Activated T-cell treated with anti-CD3 and anti-CD28 coated beads, Interleukin-2, amount 50 U/mL, for 72 hours (primary cell): Measurements from ENCODE around the gene IL16. TPM values are rescaled to one million over a fixed set of nuclear protein-coding genes. Genes with fewer than 3 reads are reported as not detected.

Experiments used
- ATAC-seq, 2 donors: fragments of 150-1000 bp; cut with Tn5 transposase; replicated peaks in 1 of 2; 2 replicates each; pipeline ENCODE4 v1.10.0; 2021; ENCODE audit warnings: moderate library complexity in 2 of 2, mild to moderate bottlenecking in 1 of 2
- DNase-seq, 2 donors: peaks; one replicate each; pipeline ENCODE4 v3.0.0; 2021 to 2022; ENCODE audit warnings: mixed read lengths in 1 of 2
- H3K27ac Mint-ChIP-seq: one replicate; pipeline ENCODE4 v1.8.0; 2022; ENCODE audit warnings: mild to moderate bottlenecking, moderate library complexity, mixed read lengths
- H3K27me3 Mint-ChIP-seq: one replicate; pipeline ENCODE4 v1.8.0; 2022; ENCODE audit warnings: low read depth, mixed read lengths
- H3K36me3 Mint-ChIP-seq, 2 donors: one replicate each; pipeline ENCODE4 v1.8.0; 2022; ENCODE audit warnings: mixed read lengths in 2 of 2, mild to moderate bottlenecking in 1 of 2; ENCODE audit not compliant: insufficient read depth in 2 of 2
- H3K4me1 Mint-ChIP-seq: one replicate; pipeline ENCODE4 v1.8.0; 2022; ENCODE audit warnings: low read depth, mixed read lengths
- H3K4me3 Mint-ChIP-seq, 2 donors: one replicate each; pipeline ENCODE4 v1.8.0; 2022; ENCODE audit warnings: mild to moderate bottlenecking in 2 of 2, mixed read lengths in 2 of 2, moderate library complexity in 2 of 2
- H3K9me3 Mint-ChIP-seq, 2 donors: one replicate each; pipeline ENCODE4 v1.8.0; 2022; ENCODE audit warnings: mixed read lengths in 2 of 2
- total RNA-seq, 2 donors: library from RNA; stranded (reverse); gene quantifications; one replicate each; pipeline ENCODE4 v1.2.3, GENCODE V29; 2022

IL16 gene
- total RNA-seq, 2 donors from 2014 or later: 50.9 to 63.2 TPM

DNA sequence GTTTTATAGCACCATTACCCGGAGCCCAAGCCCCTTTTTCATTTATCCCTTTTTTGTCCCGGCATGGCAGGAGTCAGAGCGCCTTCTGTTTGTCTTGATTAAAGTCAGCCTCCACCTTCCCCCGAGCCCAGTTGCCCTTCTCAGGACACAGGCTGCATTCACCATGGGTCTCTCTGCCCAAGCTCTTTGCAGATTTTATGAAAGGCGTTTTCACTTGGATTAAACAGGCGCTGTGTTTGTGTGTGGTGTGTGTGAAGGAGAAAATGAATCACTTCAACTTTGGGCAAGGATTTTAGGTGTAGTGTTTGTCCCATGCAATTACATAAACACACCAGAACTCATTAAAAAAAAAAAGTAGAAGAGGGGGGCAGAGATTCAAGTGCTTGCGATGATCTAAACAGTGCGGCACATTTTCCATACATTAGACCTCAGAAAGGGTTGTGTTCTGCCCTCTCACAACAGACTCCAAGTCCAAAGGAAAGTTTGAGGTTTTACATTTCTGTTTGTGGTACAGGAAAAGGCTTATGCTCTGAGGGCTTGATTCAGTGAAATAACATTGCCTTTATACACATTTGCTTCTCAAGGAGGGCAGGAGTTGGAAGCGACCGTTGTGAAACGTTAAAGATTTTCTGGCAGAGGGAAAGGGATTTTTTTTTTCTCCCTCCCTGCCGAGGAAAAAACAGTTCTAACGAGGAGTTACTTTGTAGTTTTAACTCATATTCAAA, 14.5 kb upstream of the IL16 start:
- no peak for ATAC-seq
- no peak overlapping the region for H3K4me3 Mint-ChIP-seq
- H3K36me3 Mint-ChIP-seq: no peaks in the 10 kb centered on the region
- H3K27me3 Mint-ChIP-seq: peaks cover 33% of the 10 kb centered on the region
- H3K27ac Mint-ChIP-seq: no peak overlapping the region
- no peaks in the 10 kb centered on the region for H3K9me3 Mint-ChIP-seq
- peaks cover 22% of the 10 kb centered on the region for H3K4me1 Mint-ChIP-seq
- no peak for DNase-seq

- H3K36me3 Mint-ChIP-seq: no peaks in the 10 kb centered on the region
- H3K4me1 Mint-ChIP-seq: peaks cover 22% of the 10 kb centered on the region
- H3K4me3 Mint-ChIP-seq: no peak overlapping the region
Observed at GRCh38 chr15:81182756-81183438, 13.8 kb upstream of the IL16 start.

DNA sequence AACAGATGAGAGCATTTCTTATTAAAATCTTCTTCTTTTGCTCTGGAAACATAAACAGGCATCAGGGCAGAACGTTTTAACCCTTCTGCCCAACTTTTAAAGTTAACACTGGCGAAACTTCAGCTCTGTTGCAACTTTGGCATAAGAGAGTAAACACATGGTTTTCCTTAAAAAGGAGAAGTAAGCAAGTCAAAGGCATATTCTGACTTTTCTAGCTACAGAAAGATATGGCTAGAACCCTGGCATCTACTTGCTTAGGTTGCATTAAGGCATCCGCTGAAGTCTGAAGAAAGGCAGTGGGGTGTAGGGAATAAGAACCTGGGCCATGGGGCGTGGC, 13.3 kb upstream of the IL16 start:
- Mint-ChIP-seq H3K36me3 (no peaks in the 10 kb centered on the region), H3K27me3 (peaks cover 40% of the 10 kb centered on the region), H3K4me1 (peaks cover 22% of the 10 kb centered on the region), H3K9me3 (no peaks in the 10 kb centered on the region), H3K27ac (no peak overlapping the region), H3K4me3 (no peak overlapping the region)
- DNase-seq: no peak
- no peak for ATAC-seq

More at GRCh38 chr15:81182756-81183438, 13.8 kb upstream of the IL16 start:
- Mint-ChIP-seq H3K27me3 (peaks cover 35% of the 10 kb centered on the region), H3K27ac (no peak overlapping the region), H3K9me3 (no peaks in the 10 kb centered on the region)
- no peak for ATAC-seq
- DNase-seq: no peak

- H3K36me3 Mint-ChIP-seq: no peaks in the 10 kb centered on the region
- DNase-seq: no peak
Observed at GRCh38 chr15:81184188-81184587, 12.5 kb upstream of the IL16 start.

GRCh38 chr15:81185631-81186295, 10.9 kb upstream of the IL16 start:
- Mint-ChIP-seq H3K27ac (no peak overlapping the region), H3K36me3 (no peaks in the 10 kb centered on the region), H3K27me3 (peaks cover 40% of the 10 kb centered on the region), H3K4me3 (no peak overlapping the region), H3K9me3 (no peaks in the 10 kb centered on the region), H3K4me1 (peaks cover 22% of the 10 kb centered on the region)
- DNase-seq (no peak), ATAC-seq (no peak)

More at GRCh38 chr15:81184188-81184587, 12.5 kb upstream of the IL16 start:
- no peak for ATAC-seq
- Mint-ChIP-seq H3K27me3 (peaks cover 40% of the 10 kb centered on the region), H3K9me3 (no peaks in the 10 kb centered on the region), H3K4me1 (peaks cover 22% of the 10 kb centered on the region), H3K27ac (no peak overlapping the region), H3K4me3 (no peak overlapping the region)

GRCh38 chr15:81188354-81188753, 8.3 kb upstream of the IL16 start:
- Mint-ChIP-seq H3K4me1 (peaks cover 10% of the 10 kb centered on the region), H3K36me3 (no peaks in the 10 kb centered on the region), H3K27me3 (peaks cover 29% of the 10 kb centered on the region), H3K4me3 (no peak overlapping the region), H3K9me3 (no peaks in the 10 kb centered on the region), H3K27ac (no peak overlapping the region)
- ATAC-seq: no peak
- no peak for DNase-seq

GRCh38 chr15:81189583-81190283, 6.9 kb upstream of the IL16 start:
- H3K9me3 Mint-ChIP-seq: no peaks in the 10 kb centered on the region
- H3K4me3 Mint-ChIP-seq: no peak overlapping the region
- ATAC-seq (no peak), DNase-seq (no peak)
- peaks cover 19% of the 10 kb centered on the region for H3K27me3 Mint-ChIP-seq
- H3K27ac Mint-ChIP-seq: no peak overlapping the region
- no peaks in the 10 kb centered on the region for H3K36me3 Mint-ChIP-seq
- no peaks in the 10 kb centered on the region for H3K4me1 Mint-ChIP-seq

DNA sequence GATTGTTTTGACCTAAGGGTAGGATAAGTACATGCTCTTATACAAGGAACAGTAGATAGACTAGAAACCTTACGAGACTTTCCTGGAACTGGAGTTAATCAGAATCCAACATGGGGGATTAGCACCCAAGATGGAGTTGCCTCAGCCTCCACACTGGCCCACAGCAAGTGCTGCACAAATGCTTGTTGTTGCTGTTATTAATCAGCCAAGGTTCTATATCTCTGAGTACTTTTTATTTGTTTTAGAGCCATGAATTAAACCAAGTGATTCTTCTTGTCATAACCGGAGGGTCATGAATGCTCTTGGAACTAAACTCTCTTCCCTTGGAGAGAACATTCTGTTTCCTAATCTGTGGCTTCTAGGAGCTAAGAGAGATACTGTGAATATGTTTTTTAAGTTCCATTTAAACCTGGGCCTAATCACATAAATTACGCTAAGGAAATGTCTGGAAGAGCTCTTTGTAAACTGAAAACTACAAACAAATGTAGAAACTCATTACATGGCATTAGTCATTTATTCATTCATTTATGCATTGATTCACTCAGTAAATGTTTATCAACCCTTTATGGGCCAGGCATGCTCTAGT, 5.7 kb upstream of the IL16 start:
- Mint-ChIP-seq H3K27ac (no peak overlapping the region), H3K4me3 (no peak overlapping the region), H3K4me1 (no peaks in the 10 kb centered on the region), H3K27me3 (peaks cover 19% of the 10 kb centered on the region), H3K36me3 (no peaks in the 10 kb centered on the region), H3K9me3 (no peaks in the 10 kb centered on the region)
- ATAC-seq (no peak), DNase-seq (no peak)

- Mint-ChIP-seq H3K4me3 (no peak overlapping the region), H3K27ac (no peak overlapping the region), H3K36me3 (no peaks in the 10 kb centered on the region), H3K4me1 (no peaks in the 10 kb centered on the region), H3K9me3 (no peaks in the 10 kb centered on the region), H3K27me3 (peaks cover 19% of the 10 kb centered on the region)
- ATAC-seq (no peak), DNase-seq (no peak)
Observed at GRCh38 chr15:81191701-81192100, 5.0 kb upstream of the IL16 start.

- H3K4me1 Mint-ChIP-seq: no peaks in the 10 kb centered on the region
- H3K27me3 Mint-ChIP-seq: peaks cover 12% of the 10 kb centered on the region
- no peaks in the 10 kb centered on the region for H3K9me3 Mint-ChIP-seq
- ATAC-seq (no peak), DNase-seq (no peak)
- no peak overlapping the region for H3K4me3 Mint-ChIP-seq
- H3K27ac Mint-ChIP-seq: no peak overlapping the region
- no peaks in the 10 kb centered on the region for H3K36me3 Mint-ChIP-seq
Observed at GRCh38 chr15:81194723-81195122, 2.0 kb upstream of the IL16 start.

GRCh38 chr15:81195339-81195864, 1.3 kb upstream of the IL16 start:
- Mint-ChIP-seq H3K4me1 (no peaks in the 10 kb centered on the region), H3K27ac (no peak overlapping the region), H3K27me3 (peaks cover 12% of the 10 kb centered on the region), H3K4me3 (no peak overlapping the region), H3K36me3 (no peaks in the 10 kb centered on the region), H3K9me3 (no peaks in the 10 kb centered on the region)
- ATAC-seq (no peak), DNase-seq (no peak)

- DNase-seq: no peak
- Mint-ChIP-seq H3K4me1 (no peaks in the 10 kb centered on the region), H3K27ac (no peak overlapping the region), H3K27me3 (no peaks in the 10 kb centered on the region), H3K36me3 (no peaks in the 10 kb centered on the region), H3K4me3 (no peak overlapping the region), H3K9me3 (no peaks in the 10 kb centered on the region)
- no peak for ATAC-seq
Observed at GRCh38 chr15:81197255-81197630, 564 bp downstream of the IL16 start.
